Caco-2 (cell line): ENCODE data around the gene TPCN1. TPM values are rescaled to one million over a fixed set of nuclear protein-coding genes. Genes with fewer than 3 reads are reported as not detected.

Experiments used
- BruUV-seq: library from RNA; stranded (reverse); fragments of 400-500 nt; replicated peaks from 2 replicates; lab custom pipeline; 2021; lab: Mats Ljungman, UMichigan
- CTCF ChIA-PET: fragments of 300-600 bp; sonication (Branson Sonifier 250); formaldehyde crosslinking; loops from one replicate; lab custom pipeline; 2022; ENCODE audit warnings: antibody characterized with exemption; lab: Charles Lee
- POLR2A ChIA-PET: fragments of 300-600 bp; sonication (Branson Sonifier 250); formaldehyde crosslinking; loops from one replicate; lab custom pipeline; 2022; ENCODE audit warnings: antibody characterized with exemption; lab: Charles Lee
- DNase-seq, 2 experiments: peaks; one replicate each; pipeline versions ENCODE4 v3.0.0 to v3.0.0-alpha.2; 2020 to 2022
- H3K27me3 ChIP-seq: replicated peaks from 2 replicates; pipeline ENCODE4 v1.6.0; 2011; ENCODE audit warnings: low read length; ENCODE audit not compliant: control insufficient read depth, insufficient read depth
- H3K36me3 ChIP-seq: 2 replicates; pipeline ENCODE4 v1.5.1; 2011; ENCODE audit warnings: low read length; ENCODE audit not compliant: control insufficient read depth, insufficient read depth
- H3K4me1 ChIP-seq: fragments of 250-450 bp; sonication (Bioruptor Pico); 2 replicates; pipeline ENCODE4 v1.5.1; 2020; ENCODE audit warnings: mild to moderate bottlenecking
- H3K4me3 ChIP-seq: 2 replicates; pipeline ENCODE4 v1.5.1; 2011; ENCODE audit warnings: low read depth, mild to moderate bottlenecking, control low read depth, low read length
- H3K9me3 ChIP-seq: fragments of 250-450 bp; sonication (Bioruptor Pico); 2 replicates; pipeline ENCODE4 v1.5.1; 2020; ENCODE audit warnings: mild to moderate bottlenecking, moderate library complexity
- H3K27ac Mint-ChIP-seq: one replicate; pipeline ENCODE4 v1.8.0; 2022; ENCODE audit warnings: mixed read lengths; ENCODE audit not compliant: unreplicated experiment
- H3K27me3 Mint-ChIP-seq: one replicate; pipeline ENCODE4 v1.8.0; 2022; ENCODE audit warnings: mixed read lengths; ENCODE audit not compliant: insufficient read depth, unreplicated experiment
- H3K36me3 Mint-ChIP-seq: one replicate; pipeline ENCODE4 v1.8.0; 2022; ENCODE audit warnings: mild to moderate bottlenecking, mixed read lengths; ENCODE audit not compliant: insufficient read depth, unreplicated experiment
- H3K4me1 Mint-ChIP-seq: one replicate; pipeline ENCODE4 v1.8.0; 2022; ENCODE audit warnings: low read depth, mixed read lengths; ENCODE audit not compliant: unreplicated experiment
- H3K4me3 Mint-ChIP-seq: one replicate; pipeline ENCODE4 v1.8.0; 2022; ENCODE audit warnings: mild to moderate bottlenecking, moderate library complexity, mixed read lengths; ENCODE audit not compliant: unreplicated experiment
- H3K9me3 Mint-ChIP-seq: one replicate; pipeline ENCODE4 v1.8.0; 2022; ENCODE audit warnings: mixed read lengths; ENCODE audit not compliant: unreplicated experiment
- intact Hi-C: fragments of 100-400 bp; cut with micrococcal nuclease; formaldehyde crosslinking; loops from one replicate; pipeline ENCODE4 v1.10.0; 2022; ENCODE audit not compliant: unreplicated experiment
- total RNA-seq: library from RNA; stranded (reverse); gene quantifications from 2 replicates; pipeline ENCODE4 v1.2.3, GENCODE V29; 2022
- TF ChIP-seq, protein P1 (sequence below), 2 experiments: fragments of 200-600 bp in 1 of 2; IDR thresholded peaks; 1 replicate in 1 of 2; 2 replicates in 1 of 2; pipeline versions ENCODE4 v1.5.1 to v1.8.0; 2011 to 2022; ENCODE audit warnings: antibody characterized with exemption in 1 of 2, control low read depth in 1 of 2, inconsistent platforms in 1 of 2, low read depth in 1 of 2, low read length in 1 of 2, mild to moderate bottlenecking in 1 of 2, moderate library complexity in 1 of 2; ENCODE audit not compliant: insufficient read depth in 1 of 2, severe bottlenecking in 1 of 2, unreplicated experiment in 1 of 2

The TPCN1 gene
- total RNA-seq, 1 experiment from 2014 or later, result 54.4 TPM

DNA sequence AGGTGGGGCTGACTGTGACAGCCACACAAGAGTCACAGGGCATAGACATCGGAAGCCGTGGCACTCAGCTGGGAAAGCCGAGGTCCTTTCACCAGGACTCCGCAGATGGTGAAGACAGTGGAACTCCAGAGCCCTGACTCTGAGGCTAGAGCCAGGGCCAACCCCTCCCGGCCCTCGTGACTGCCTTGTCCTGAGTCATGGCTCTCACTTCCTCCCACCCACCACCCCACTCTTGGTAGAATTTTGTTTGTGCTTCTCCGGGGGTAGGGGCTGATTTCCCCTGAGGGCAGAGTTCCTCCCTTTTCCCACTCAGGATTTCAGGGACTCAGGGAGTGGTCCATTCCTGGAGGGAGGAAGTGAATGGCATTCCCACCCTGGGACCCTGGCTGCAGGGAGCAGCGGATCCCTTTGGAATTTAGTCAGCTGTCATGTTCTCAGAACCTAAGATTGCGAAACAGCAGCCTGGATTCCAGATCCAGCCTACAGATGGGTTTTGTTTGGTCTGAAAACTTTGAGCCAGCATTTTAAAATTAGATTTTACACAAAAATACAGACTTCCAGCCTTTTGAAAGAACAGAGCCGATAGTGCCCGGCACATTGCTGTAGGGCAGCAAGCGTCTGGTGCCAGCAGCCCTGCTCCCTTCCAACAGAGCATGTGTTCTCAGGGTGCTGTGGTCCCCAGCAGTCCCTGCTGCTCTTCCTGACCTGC is 50.7 kb downstream of the TPCN1 start:
- ChIA-PET CTCF (no interaction called here), POLR2A (no interaction called here)
- Histone ChIP-seq H3K36me3 (peaks cover 3% of the 10 kb centered on the region; the same call in 1 of the 2 replicates), H3K4me3 (no peak overlapping the region), H3K9me3 (no peaks in the 10 kb centered on the region), H3K4me1 (peaks cover 12% of the 10 kb centered on the region), H3K27me3 (no peaks in the 10 kb centered on the region)
- peak overlapping the region; percentile 81 for H3K27ac Mint-ChIP-seq
- peaks cover 8% of the 10 kb centered on the region for H3K4me1 Mint-ChIP-seq
- BruUV-seq, result no TSS peak
- TF ChIP-seq, protein P1, sequence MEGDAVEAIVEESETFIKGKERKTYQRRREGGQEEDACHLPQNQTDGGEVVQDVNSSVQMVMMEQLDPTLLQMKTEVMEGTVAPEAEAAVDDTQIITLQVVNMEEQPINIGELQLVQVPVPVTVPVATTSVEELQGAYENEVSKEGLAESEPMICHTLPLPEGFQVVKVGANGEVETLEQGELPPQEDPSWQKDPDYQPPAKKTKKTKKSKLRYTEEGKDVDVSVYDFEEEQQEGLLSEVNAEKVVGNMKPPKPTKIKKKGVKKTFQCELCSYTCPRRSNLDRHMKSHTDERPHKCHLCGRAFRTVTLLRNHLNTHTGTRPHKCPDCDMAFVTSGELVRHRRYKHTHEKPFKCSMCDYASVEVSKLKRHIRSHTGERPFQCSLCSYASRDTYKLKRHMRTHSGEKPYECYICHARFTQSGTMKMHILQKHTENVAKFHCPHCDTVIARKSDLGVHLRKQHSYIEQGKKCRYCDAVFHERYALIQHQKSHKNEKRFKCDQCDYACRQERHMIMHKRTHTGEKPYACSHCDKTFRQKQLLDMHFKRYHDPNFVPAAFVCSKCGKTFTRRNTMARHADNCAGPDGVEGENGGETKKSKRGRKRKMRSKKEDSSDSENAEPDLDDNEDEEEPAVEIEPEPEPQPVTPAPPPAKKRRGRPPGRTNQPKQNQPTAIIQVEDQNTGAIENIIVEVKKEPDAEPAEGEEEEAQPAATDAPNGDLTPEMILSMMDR (IDR thresholded peaks at IDR 0.05; ENCODE audit: insufficient read depth in 1 of 2, low read depth in 1 of 2, low read length in 1 of 2, severe bottlenecking in 1 of 2, unreplicated experiment in 1 of 2), result no peak
- no peaks in the 10 kb centered on the region for H3K27me3 Mint-ChIP-seq
- intact Hi-C loops, result loop anchor here (5.0 kb wide), 1 partner anchor 75 kb away; no protein-coding TSS in a partner anchor
- DNase-seq, result peak in 1 of 2 experiments; percentile 35
- H3K36me3 Mint-ChIP-seq, result peaks cover 13% of the 10 kb centered on the region
- H3K4me3 Mint-ChIP-seq, result no peak overlapping the region
- no peaks in the 10 kb centered on the region for H3K9me3 Mint-ChIP-seq

DNA sequence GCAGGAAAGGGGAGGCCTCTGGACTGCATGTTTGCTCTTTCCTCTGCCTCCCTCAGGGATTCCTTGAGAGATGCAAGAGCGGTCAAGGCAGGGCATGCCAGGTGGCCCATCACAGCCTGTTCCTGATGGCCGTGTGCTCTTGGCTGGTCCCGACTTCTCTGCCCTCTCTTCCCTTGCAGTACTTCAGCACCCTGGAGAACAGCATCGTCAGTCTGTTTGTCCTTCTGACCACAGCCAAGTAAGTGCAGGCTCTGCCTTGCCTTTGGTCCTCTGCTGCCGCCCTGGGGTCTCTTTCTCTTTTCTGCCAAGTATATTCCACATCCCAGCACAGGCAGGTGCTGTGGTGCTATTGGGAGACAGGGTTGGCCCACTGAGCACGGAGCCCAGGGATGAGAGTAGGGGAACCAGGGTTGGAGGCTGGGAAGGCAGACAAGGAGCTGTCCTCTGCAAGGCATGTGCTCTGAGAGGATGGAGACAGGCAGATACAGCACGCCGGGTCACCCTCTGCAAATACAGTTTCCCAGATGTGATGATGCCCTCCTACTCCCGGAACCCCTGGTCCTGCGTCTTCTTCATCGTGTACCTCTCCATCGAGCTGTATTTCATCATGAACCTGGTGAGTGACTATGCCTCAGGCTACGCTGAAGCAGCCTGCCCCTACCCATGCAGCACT is 51.9 kb downstream of the TPCN1 start:
- intact Hi-C loops, result loop anchor here (5.0 kb wide), 1 partner anchor 76 kb away; no protein-coding TSS in a partner anchor
- BruUV-seq, result no TSS peak
- ChIA-PET POLR2A (no interaction called here), CTCF (no interaction called here)
- Mint-ChIP-seq H3K27ac (no peak overlapping the region), H3K27me3 (no peaks in the 10 kb centered on the region), H3K4me1 (peaks cover 8% of the 10 kb centered on the region), H3K4me3 (no peak overlapping the region), H3K36me3 (peaks cover 14% of the 10 kb centered on the region), H3K9me3 (no peaks in the 10 kb centered on the region)
- no peak for DNase-seq
- no peak overlapping the region for H3K4me3 ChIP-seq
- no peaks in the 10 kb centered on the region for H3K27me3 ChIP-seq
- TF ChIP-seq, protein P1 (IDR thresholded peaks at IDR 0.05; ENCODE audit: insufficient read depth in 1 of 2, low read depth in 1 of 2, low read length in 1 of 2, severe bottlenecking in 1 of 2, unreplicated experiment in 1 of 2), result no peak
- H3K36me3 ChIP-seq, result peaks cover 3% of the 10 kb centered on the region; the same call in 1 of the 2 replicates
- peaks cover 12% of the 10 kb centered on the region for H3K4me1 ChIP-seq
- no peaks in the 10 kb centered on the region for H3K9me3 ChIP-seq

DNA sequence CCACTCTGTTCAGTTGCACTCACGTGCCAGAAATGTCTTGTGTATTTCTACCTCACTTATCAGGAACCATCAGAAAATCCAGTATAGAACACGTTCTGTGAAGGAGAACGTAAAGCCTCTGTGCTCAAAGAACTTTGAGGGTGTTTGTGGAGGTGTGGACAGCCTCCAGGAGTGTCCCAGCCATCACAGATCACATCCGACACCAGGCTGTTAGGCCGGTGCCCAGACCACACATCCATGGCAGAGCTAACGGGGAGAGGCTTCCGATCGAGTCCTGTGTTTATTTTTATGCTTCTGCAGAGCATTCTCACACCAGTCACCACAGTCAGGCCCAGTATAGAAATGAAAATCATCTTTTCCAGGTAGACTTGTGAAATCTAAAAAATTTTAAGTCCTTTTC is 53.6 kb downstream of the TPCN1 start:
- peaks cover 12% of the 10 kb centered on the region for H3K4me1 ChIP-seq
- no peak overlapping the region for H3K4me3 ChIP-seq
- intact Hi-C loops, result loop anchor here (5.0 kb wide), 1 partner anchor 78 kb away; no protein-coding TSS in a partner anchor
- H3K9me3 ChIP-seq, result no peaks in the 10 kb centered on the region
- BruUV-seq, result no TSS peak
- no peaks in the 10 kb centered on the region for H3K27me3 ChIP-seq
- POLR2A ChIA-PET, result no interaction called here
- Mint-ChIP-seq H3K27ac (no peak overlapping the region), H3K9me3 (no peaks in the 10 kb centered on the region), H3K27me3 (no peaks in the 10 kb centered on the region), H3K36me3 (peaks cover 15% of the 10 kb centered on the region), H3K4me1 (peaks cover 8% of the 10 kb centered on the region), H3K4me3 (no peak overlapping the region)
- no peak for DNase-seq
- TF ChIP-seq, protein P1 (IDR thresholded peaks at IDR 0.05; ENCODE audit: insufficient read depth in 1 of 2, low read depth in 1 of 2, low read length in 1 of 2, severe bottlenecking in 1 of 2, unreplicated experiment in 1 of 2), result no peak
- 0 out of 2 replicates have a peak, but pooled peaks cover 1% of the 10 kb centered on the region for H3K36me3 ChIP-seq
- CTCF ChIA-PET, result no interaction called here
